HG02981 (cell line): ENCODE results near the gene CUEDC2.
"Not testable (repeated sequence)": the region's sequence is repeated elsewhere in the genome, so short reads cannot be mapped to it uniquely, and the experiment has no call there.

Experiments
- ATAC-seq: cut with Tn5 transposase; IDR thresholded peaks from one replicate; pipeline ENCODE4 v1.9.1; 2021; ENCODE audit warnings: mild to moderate bottlenecking, moderate library complexity; ENCODE audit not compliant: unreplicated experiment

CUEDC2 gene

GRCh38 chr10:102454662-102455487 lies 22.5 kb upstream of the CUEDC2 start:
- ATAC-seq: not testable (repeated sequence)

GRCh38 chr10:102453502-102453901 lies 21.1 kb upstream of the CUEDC2 start:
- ATAC-seq: no peak

GRCh38 chr10:102452672-102453340 lies 20.4 kb upstream of the CUEDC2 start:
- ATAC-seq: no peak

- ATAC-seq: no peak
Measured at GRCh38 chr10:102451105-102451969, 19.0 kb upstream of the CUEDC2 start, which contains the start of gene C10orf95. Gene C10orf95, minus strand, starts transcription at chr10:102451543. Its CDS starts 450 bp downstream, at chr10:102451093.

GRCh38 chr10:102450374-102451104 lies 18.2 kb upstream of the CUEDC2 start:
- ATAC-seq: peak; percentile 79

GRCh38 chr10:102450124-102450373 lies 17.7 kb upstream of the CUEDC2 start:
- no peak for ATAC-seq

- ATAC-seq: peak; percentile 41
Measured at GRCh38 chr10:102449321-102450123, 17.1 kb upstream of the CUEDC2 start.

GRCh38 chr10:102444851-102445250 lies 12.5 kb upstream of the CUEDC2 start:
- ATAC-seq: no peak

- no peak for ATAC-seq
Measured at GRCh38 chr10:102438374-102438773, 6.0 kb upstream of the CUEDC2 start.

GRCh38 chr10:102437515-102437914 lies 5.1 kb upstream of the CUEDC2 start:
- ATAC-seq: no peak

GRCh38 chr10:102436312-102436711 lies 3.9 kb upstream of the CUEDC2 start:
- ATAC-seq: no peak

- ATAC-seq: no peak
Measured at GRCh38 chr10:102435529-102436233, 3.3 kb upstream of the CUEDC2 start.

GRCh38 chr10:102435133-102435497 lies 2.7 kb upstream of the CUEDC2 start:
- no peak for ATAC-seq

- ATAC-seq: no peak
Measured at GRCh38 chr10:102434394-102435132, 2.2 kb upstream of the CUEDC2 start.

- no peak for ATAC-seq
Measured at GRCh38 chr10:102433619-102434046, 1.3 kb upstream of the CUEDC2 start.

GRCh38 chr10:102431452-102432124 lies 786 bp downstream of the CUEDC2 start:
- ATAC-seq: no peak

GRCh38 chr10:102429468-102429867 lies 2.9 kb downstream of the CUEDC2 start:
- no peak for ATAC-seq

- ATAC-seq: no peak
Measured at GRCh38 chr10:102426803-102427287, 5.5 kb downstream of the CUEDC2 start.
